K562 (cell line): Measurements from ENCODE around the gene ATP6V0C. TPM values are rescaled to one million over a fixed set of nuclear protein-coding genes. Genes with fewer than 3 reads are reported as not detected.

ENCODE experiments used
- DNMT1 ChIP-seq: fragments of 450-650 bp; IDR thresholded peaks from 2 replicates; pipeline ENCODE4 v1.6.1; 2016; ENCODE audit warnings: antibody characterized with exemption, mild to moderate bottlenecking
- ETV1 ChIP-seq: fragments of 450-650 bp; conservative IDR thresholded peaks from 2 replicates; pipeline ENCODE4 v1.6.1; 2016; ENCODE audit warnings: missing genetic modification characterization, control low read depth, low read depth, missing compliant biosample characterization
- HNRNPLL ChIP-seq: fragments of 200-400 bp; formaldehyde crosslinking; IDR thresholded peaks from 2 replicates; pipeline ENCODE4 v1.6.1; 2017; ENCODE audit warnings: low read length, low read depth, mild to moderate bottlenecking; ENCODE audit not compliant: poor library complexity, severe bottlenecking
- MYBL2 ChIP-seq, 2 experiments: fragments of 450-650 bp in 1 of 2; sonication (generic) in 1 of 2; formaldehyde crosslinking in 1 of 2; IDR thresholded peaks; 2 replicates each; pipeline versions ENCODE4 v1.6.1 to v1.8.1; 2017 to 2022; ENCODE audit warnings: borderline replicate concordance in 1 of 2, inconsistent platforms in 1 of 2, low read depth in 1 of 2, mild to moderate bottlenecking in 1 of 2, missing genetic modification reagents in 1 of 2, moderate library complexity in 1 of 2
- PRPF4 ChIP-seq: fragments of 200-400 bp; formaldehyde crosslinking; IDR thresholded peaks from one replicate; pipeline ENCODE4 v1.6.1; 2017; ENCODE audit warnings: low read length, low read depth, mild to moderate bottlenecking; ENCODE audit not compliant: insufficient read depth, poor library complexity, severe bottlenecking
- SMARCA4 ChIP-seq: fragments of 450-650 bp; IDR thresholded peaks from 2 replicates; pipeline ENCODE4 v1.6.1; 2016
- TAF1 ChIP-seq: IDR thresholded peaks from 2 replicates; pipeline ENCODE4 v1.6.1; 2011; ENCODE audit warnings: mild to moderate bottlenecking, low read length, moderate library complexity; ENCODE audit not compliant: insufficient read depth, control insufficient read depth, severe bottlenecking; ENCODE audit errors: extremely low read depth
- ZNF24 ChIP-seq: fragments of 450-650 bp; IDR thresholded peaks from 2 replicates; pipeline ENCODE4 v1.6.1; 2016
- ZNF740 ChIP-seq, 3 experiments: fragments of 200-800 bp in 1 of 3; sonication (Bioruptor generic) in 1 of 3; sonication (generic) in 1 of 3; formaldehyde crosslinking in 1 of 3; IDR thresholded peaks; 2 replicates each; pipeline versions ENCODE4 v1.6.1 to v1.8.0; 2016 to 2022; ENCODE audit warnings: mild to moderate bottlenecking in 2 of 3, missing compliant biosample characterization in 2 of 3, missing genetic modification characterization in 2 of 3, missing genetic modification reagents in 1 of 3
- polyA plus RNA-seq, 8 experiments: library from polyadenylated mRNA; depleted of rRNA in 4 of 8; stranded (reverse) in 5 of 8; unstranded in 3 of 8; fragments of >200 nt; fragmentation: Nextera tagmentation in 2 of 8; fragmentation: Illumina TruSeq in 1 of 8; extraction: Ambion mirVana in 2 of 8; extraction: Trizol in 1 of 8; gene quantifications; 2 replicates each; pipeline versions ENCODE4 v1.2.1 to v1.2.3, GENCODE V29; 2011 to 2014; ENCODE audit warnings: inconsistent platforms in 1 of 8, missing spikeins in 1 of 8
- total RNA-seq, 7 experiments: library from RNA; depleted of rRNA in 6 of 7; stranded (reverse); fragments of >200 nt in 6 of 7; fragmentation: Illumina TruSeq in 2 of 7; extraction: Trizol in 2 of 7; gene quantifications; 2 replicates each; pipeline versions ENCODE4 v1.2.1 to v1.2.3, GENCODE V29; 2011 to 2021; ENCODE audit warnings: low replicate concordance in 1 of 7
- TF ChIP-seq, protein P1 (sequence below): fragments of 250-450 bp; sonication (Bioruptor Pico); IDR thresholded peaks from 2 replicates; pipeline ENCODE4 v1.5.0; 2021; ENCODE audit warnings: mild to moderate bottlenecking, borderline replicate concordance
- TF ChIP-seq, protein P2 (sequence below), 2 experiments: fragments of 450-650 bp; IDR thresholded peaks; 2 replicates each; pipeline ENCODE4 v1.6.1; 2016; ENCODE audit warnings: mild to moderate bottlenecking in 2 of 2, borderline replicate concordance in 1 of 2, low read depth in 1 of 2, moderate library complexity in 1 of 2

ATP6V0C gene
- total and polyA plus RNA-seq, 9 of the 15 experiments (the other 6 are each of a cell fraction or from before 2014, with no cell fraction given): 2.9 to 228 (median 22.7) TPM

DNA sequence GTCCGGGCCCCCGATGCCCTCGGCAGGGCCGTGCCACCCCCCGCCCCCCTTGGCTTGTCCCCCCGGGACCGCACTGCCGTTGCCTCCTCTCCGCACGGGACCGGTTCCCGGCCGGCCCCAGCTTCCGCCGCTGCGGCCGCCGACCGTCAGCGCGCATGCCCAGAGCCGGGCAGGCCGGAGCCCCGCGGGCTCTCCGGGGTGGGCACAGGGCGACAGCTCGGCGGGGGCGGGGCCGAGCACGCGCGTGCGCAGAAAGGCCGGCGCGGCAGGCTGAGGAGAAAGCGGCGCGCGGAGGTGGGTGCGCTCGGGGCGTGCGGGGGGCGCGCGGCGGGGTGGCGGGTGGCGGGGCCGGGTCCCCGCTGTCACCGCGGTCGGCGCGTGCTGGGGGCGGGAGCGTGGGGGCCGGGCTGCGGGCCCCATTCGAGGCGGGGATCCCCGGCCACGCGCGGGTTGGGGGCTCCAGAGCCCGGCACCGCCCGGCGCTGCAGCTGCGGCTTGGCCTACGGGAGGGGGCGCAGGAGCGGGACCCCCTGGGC lies 38.8 kb upstream of the ATP6V0C start, which contains the start of gene TBC1D24 (continued):
- TF ChIP-seq PRPF4: no peak
- TF ChIP-seq SMARCA4: no peak
- TF ChIP-seq, protein P1, sequence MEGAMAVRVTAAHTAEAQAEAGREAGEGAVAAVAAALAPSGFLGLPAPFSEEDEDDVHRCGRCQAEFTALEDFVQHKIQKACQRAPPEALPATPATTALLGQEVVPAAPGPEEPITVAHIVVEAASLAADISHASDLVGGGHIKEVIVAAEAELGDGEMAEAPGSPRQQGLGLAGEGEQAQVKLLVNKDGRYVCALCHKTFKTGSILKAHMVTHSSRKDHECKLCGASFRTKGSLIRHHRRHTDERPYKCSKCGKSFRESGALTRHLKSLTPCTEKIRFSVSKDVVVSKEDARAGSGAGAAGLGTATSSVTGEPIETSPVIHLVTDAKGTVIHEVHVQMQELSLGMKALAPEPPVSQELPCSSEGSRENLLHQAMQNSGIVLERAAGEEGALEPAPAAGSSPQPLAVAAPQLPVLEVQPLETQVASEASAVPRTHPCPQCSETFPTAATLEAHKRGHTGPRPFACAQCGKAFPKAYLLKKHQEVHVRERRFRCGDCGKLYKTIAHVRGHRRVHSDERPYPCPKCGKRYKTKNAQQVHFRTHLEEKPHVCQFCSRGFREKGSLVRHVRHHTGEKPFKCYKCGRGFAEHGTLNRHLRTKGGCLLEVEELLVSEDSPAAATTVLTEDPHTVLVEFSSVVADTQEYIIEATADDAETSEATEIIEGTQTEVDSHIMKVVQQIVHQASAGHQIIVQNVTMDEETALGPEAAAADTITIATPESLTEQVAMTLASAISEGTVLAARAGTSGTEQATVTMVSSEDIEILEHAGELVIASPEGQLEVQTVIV: no peak
- TF ChIP-seq ZNF24: no peak
- TF ChIP-seq DNMT1: no peak
- TF ChIP-seq, protein P2, sequence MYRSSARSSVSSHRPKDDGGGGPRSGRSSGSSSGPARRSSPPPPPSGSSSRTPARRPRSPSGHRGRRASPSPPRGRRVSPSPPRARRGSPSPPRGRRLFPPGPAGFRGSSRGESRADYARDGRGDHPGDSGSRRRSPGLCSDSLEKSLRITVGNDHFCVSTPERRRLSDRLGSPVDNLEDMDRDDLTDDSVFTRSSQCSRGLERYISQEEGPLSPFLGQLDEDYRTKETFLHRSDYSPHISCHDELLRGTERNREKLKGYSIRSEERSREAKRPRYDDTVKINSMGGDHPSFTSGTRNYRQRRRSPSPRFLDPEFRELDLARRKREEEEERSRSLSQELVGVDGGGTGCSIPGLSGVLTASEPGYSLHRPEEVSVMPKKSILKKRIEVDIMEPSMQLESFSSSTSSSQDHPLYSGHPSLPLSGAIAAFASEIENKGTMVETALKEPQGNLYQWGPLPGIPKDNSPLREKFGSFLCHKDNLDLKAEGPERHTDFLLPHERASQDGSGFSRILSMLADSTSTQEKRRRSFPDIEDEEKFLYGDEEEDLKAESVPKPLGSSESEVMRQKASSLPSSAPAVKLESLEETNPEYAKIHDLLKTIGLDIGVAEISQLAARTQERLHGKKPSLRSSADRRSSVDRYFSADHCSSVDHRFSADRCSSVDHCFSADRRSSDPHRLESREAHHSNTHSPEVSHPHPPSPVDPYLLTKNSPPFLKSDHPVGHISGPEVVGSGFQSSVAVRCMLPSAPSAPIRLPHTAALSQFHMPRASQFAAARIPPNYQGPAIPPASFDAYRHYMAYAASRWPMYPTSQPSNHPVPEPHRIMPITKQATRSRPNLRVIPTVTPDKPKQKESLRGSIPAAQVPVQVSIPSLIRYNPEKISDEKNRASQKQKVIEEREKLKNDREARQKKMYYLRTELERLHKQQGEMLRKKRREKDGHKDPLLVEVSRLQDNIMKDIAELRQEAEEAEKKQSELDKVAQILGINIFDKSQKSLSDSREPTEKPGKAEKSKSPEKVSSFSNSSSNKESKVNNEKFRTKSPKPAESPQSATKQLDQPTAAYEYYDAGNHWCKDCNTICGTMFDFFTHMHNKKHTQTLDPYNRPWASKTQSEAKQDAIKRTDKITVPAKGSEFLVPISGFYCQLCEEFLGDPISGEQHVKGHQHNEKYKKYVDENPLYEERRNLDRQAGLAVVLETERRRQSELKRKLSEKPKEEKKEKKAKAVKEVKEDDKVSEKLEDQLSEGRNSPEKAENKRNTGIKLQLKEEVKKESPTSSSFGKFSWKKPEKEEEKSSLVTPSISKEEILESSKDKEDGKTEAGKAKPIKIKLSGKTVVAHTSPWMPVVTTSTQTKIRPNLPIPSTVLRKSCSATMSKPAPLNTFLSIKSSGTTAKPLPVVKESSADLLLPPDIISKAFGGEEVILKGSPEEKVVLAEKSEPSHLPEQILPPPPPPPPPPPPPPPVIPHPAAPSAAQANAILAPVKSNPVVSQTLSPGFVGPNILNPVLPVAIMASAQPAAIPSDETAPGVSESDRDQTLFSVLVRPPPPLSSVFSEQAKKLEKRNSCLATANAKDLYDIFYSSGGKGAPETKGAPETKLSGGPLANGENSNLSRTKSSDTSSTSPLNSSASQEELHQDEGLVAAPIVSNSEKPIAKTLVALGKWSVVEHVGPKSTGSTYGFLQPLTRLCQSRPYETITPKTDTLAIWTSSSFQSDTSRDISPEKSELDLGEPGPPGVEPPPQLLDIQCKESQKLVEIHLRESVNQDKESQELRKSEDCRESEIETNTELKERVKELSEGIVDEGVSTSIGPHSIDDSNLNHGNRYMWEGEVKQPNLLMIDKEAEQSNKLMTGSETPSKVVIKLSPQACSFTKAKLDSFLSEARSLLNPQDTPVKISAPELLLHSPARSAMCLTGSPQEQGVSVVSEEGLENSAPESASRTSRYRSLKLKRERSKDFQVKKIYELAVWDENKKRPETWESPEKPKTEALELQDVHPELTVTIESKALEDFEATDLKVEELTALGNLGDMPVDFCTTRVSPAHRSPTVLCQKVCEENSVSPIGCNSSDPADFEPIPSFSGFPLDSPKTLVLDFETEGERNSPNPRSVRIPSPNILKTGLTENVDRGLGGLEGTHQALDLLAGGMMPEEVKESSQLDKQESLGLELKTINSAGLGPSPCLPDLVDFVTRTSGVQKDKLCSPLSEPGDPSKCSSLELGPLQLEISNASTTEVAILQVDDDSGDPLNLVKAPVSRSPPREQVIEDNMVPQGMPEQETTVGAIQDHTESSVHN (IDR thresholded peaks at IDR 0.05; ENCODE audit: borderline replicate concordance in 1 of 2, low read depth in 1 of 2): no peak
- no peak for TF ChIP-seq ZNF740 (CRISPR knock-in tag; IDR thresholded peaks at IDR 0.05)
- no peak for TF ChIP-seq ZNF740 (tag; IDR thresholded peaks at IDR 0.05)
- TF ChIP-seq TAF1: no peak
- TF ChIP-seq HNRNPLL: no peak
- TF ChIP-seq MYBL2 (IDR thresholded peaks at IDR 0.05; ENCODE audit: low read depth): no peak
- TF ChIP-seq MYBL2 (CRISPR knock-in tag; IDR thresholded peaks at IDR 0.05; ENCODE audit: borderline replicate concordance): no peak
- no peak for TF ChIP-seq ETV1 (tag)
